Left ventricle myocardium inferior (tissue), 1 donor: Measurements from ENCODE around the gene CRELD2. TPM values are rescaled to one million over a fixed set of nuclear protein-coding genes. Genes with fewer than 3 reads are reported as not detected.
"Not testable (repeated sequence)": the region's sequence is repeated elsewhere in the genome, so short reads cannot be mapped to it uniquely, and the experiment has no call there.

ENCODE experiments used
- DNase-seq: peaks from one replicate; pipeline ENCODE4 v3.0.0-alpha.2; 2020
- H3K27ac ChIP-seq: fragments of 200-600 bp; replicated peaks from 2 replicates; pipeline ENCODE4 v1.8.0; 2021
- H3K27me3 ChIP-seq: fragments of 200-600 bp; 2 replicates; pipeline ENCODE4 v1.8.0; 2021; ENCODE audit warnings: low read depth
- H3K36me3 ChIP-seq: fragments of 200-600 bp; 2 replicates; pipeline ENCODE4 v1.8.0; 2021
- H3K4me1 ChIP-seq: fragments of 200-600 bp; 2 replicates; pipeline ENCODE4 v1.8.0; 2021
- H3K4me3 ChIP-seq: fragments of 200-600 bp; 2 replicates; pipeline ENCODE4 v1.8.0; 2021; ENCODE audit warnings: mild to moderate bottlenecking, moderate library complexity
- H3K9me3 ChIP-seq: fragments of 200-600 bp; replicated peaks from 2 replicates; pipeline ENCODE4 v1.8.0; 2021
- CTCF ChIP-seq: fragments of 200-600 bp; IDR thresholded peaks from 2 replicates; pipeline ENCODE4 v1.8.0; 2021; ENCODE audit warnings: antibody characterized with exemption, mild to moderate bottlenecking, borderline replicate concordance
- intact Hi-C: fragments of 100-400 bp; cut with micrococcal nuclease; formaldehyde crosslinking; loops from one replicate; pipeline ENCODE4 v1.11.0; 2022
- total RNA-seq: library from RNA; stranded (reverse); fragmentation: NEBNext Ultra II Directional; extraction: Animal tissue kit (Norgen Biotek cat#: 25700); gene quantifications from one replicate; pipeline ENCODE4 v1.2.1, GENCODE V29; 2021
- donor health status: DM: no; HTN: yes; CAD: no; lungs with severe emphysema.

The CRELD2 gene
- total RNA-seq, 1 donor from 2014 or later = 25.5 TPM

DNA sequence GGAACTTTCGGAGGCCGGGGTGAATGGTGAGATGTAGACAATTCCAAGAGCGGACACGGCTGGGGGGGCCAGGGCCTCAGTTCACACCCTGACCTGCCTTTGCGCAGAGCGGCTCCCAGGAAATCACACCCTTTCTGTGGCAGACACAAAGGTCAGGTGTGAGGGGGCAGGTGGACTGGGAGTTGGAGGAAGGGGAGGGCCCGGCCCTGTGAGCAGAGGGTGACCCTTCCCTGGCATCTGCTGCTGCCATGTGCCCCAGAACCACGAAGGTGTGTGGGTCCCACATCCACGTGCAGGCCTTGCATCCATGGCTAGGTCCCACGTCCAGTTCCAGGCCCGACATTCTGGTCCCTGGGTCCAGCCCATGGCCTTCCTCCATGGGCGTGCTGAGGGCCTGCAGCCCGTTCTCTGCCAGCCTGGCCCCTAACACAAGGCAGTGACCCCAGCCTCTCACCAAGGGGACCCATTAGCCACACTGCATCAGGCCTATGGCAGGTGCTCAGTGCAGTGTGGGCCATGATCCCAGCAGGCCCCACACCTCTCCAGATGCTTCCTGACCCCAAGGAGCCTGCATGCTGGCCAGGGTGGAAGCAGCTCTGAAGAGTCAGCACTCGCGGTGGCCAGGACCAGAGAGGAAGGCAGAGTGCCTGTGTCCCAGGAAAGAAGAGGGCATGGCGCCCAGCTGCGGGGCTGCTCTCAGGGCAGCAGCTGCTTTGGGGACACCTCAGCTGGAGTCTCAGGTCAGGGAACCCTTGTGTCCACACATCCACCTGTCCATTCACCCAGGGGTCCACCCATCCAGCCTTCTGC, 23.3 kb downstream of the CRELD2 start:
- Histone ChIP-seq H3K27ac (no peak overlapping the region), H3K9me3 (no peaks in the 10 kb centered on the region), H3K4me1 (peaks cover 31% of the 10 kb centered on the region), H3K36me3 (no peaks in the 10 kb centered on the region), H3K27me3 (no peaks in the 10 kb centered on the region), H3K4me3 (no peak overlapping the region)
- no peak for DNase-seq
- intact Hi-C loops = no loop called here
- no peak for TF ChIP-seq CTCF

- no peak overlapping the region for H3K4me3 ChIP-seq
- no peak for DNase-seq
- H3K27ac ChIP-seq = no peak overlapping the region
- no peaks in the 10 kb centered on the region for H3K36me3 ChIP-seq
- H3K27me3 ChIP-seq = no peaks in the 10 kb centered on the region
- intact Hi-C loops = no loop called here
- TF ChIP-seq CTCF = no peak
- no peaks in the 10 kb centered on the region for H3K9me3 ChIP-seq
- peaks cover 20% of the 10 kb centered on the region for H3K4me1 ChIP-seq
Observed at GRCh38 chr22:49942565-49943404, 24.4 kb downstream of the CRELD2 start.

DNA sequence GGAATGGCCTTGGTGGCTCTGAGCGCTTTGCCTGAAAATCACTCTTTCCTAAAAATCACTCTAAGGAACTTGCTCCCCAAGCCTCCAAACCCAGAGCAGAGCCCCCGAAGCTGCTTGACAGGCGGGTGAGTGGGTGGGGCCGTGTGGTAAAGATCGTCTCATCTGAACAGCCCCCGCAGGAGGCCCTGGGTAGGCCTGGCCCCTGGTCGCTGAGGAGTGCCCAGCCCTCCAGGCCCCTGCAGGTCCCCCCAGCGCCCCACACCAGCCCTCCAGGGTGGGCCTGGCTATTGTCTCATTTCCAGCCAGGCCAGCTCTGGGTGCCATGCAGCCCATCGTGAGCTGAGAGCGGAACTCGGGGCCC, 25.0 kb downstream of the CRELD2 start:
- Histone ChIP-seq H3K4me3 (no peak overlapping the region), H3K27ac (no peak overlapping the region), H3K36me3 (no peaks in the 10 kb centered on the region), H3K9me3 (no peaks in the 10 kb centered on the region), H3K4me1 (peaks cover 17% of the 10 kb centered on the region), H3K27me3 (no peaks in the 10 kb centered on the region)
- DNase-seq = no peak
- no peak for TF ChIP-seq CTCF
- intact Hi-C loops = no loop called here

DNA sequence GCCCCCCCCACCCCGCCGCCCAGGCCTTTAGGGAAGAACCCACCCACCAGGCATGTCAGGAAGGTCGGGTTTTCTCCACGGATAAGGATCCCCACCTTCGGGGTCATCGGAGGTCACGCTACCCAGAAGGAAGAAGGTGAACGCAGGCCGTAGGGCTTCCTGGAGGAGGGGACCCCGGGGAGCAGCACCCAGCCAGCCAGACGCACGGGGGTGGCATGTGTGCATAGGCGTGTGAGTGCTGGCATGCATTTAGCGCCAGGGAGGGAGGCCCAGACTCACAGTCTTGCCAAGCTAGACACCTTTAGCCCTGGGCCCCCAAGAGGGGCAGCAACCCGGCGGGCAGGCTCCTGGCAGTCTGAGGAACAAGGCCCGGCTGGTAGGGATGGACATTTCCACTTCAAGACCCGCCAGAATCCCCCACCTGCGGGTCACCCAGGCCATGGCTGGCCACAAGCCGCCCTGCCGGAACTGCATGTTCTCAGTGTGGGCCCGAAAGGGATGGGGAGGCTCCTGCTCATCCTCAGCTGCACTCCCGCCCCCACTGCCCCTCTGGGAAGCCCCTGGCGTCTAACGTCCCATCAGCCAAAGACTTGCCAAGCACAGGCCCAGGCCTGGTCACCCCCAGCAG, 25.5 kb downstream of the CRELD2 start:
- Histone ChIP-seq H3K4me1 (peaks cover 17% of the 10 kb centered on the region), H3K9me3 (no peaks in the 10 kb centered on the region), H3K36me3 (no peaks in the 10 kb centered on the region), H3K4me3 (no peak overlapping the region), H3K27ac (no peak overlapping the region), H3K27me3 (no peaks in the 10 kb centered on the region)
- DNase-seq = no peak
- no peak for TF ChIP-seq CTCF
- intact Hi-C loops = no loop called here

DNA sequence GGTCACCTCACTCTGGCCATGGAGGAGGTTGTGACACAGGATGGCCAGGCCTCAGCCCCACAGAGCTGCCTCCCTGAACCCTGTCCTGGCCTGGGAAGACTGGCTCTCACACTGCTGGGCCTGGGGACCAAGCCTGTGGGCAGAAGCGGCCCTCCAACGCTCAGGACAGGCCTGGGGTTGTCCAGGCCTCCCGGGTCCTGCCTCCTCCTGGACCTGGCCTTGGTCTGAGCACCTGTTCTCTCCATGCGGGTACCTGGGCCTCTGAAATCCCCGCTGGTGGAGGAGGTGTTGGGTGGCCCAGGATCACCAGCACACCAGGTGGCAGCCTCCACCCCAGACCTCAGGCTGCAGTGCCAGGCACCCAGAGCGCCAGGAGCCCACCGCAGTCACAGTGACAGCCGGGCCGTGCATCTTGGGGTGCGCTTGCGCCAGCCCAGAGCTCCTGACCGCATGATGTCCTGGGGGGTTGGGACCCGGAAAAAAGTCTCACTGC, 26.0 kb downstream of the CRELD2 start:
- Histone ChIP-seq H3K36me3 (no peaks in the 10 kb centered on the region), H3K27me3 (no peaks in the 10 kb centered on the region), H3K27ac (no peak overlapping the region), H3K4me1 (peaks cover 18% of the 10 kb centered on the region), H3K9me3 (no peaks in the 10 kb centered on the region), H3K4me3 (no peak overlapping the region)
- no peak for TF ChIP-seq CTCF
- DNase-seq = no peak
- intact Hi-C loops = no loop called here

DNA sequence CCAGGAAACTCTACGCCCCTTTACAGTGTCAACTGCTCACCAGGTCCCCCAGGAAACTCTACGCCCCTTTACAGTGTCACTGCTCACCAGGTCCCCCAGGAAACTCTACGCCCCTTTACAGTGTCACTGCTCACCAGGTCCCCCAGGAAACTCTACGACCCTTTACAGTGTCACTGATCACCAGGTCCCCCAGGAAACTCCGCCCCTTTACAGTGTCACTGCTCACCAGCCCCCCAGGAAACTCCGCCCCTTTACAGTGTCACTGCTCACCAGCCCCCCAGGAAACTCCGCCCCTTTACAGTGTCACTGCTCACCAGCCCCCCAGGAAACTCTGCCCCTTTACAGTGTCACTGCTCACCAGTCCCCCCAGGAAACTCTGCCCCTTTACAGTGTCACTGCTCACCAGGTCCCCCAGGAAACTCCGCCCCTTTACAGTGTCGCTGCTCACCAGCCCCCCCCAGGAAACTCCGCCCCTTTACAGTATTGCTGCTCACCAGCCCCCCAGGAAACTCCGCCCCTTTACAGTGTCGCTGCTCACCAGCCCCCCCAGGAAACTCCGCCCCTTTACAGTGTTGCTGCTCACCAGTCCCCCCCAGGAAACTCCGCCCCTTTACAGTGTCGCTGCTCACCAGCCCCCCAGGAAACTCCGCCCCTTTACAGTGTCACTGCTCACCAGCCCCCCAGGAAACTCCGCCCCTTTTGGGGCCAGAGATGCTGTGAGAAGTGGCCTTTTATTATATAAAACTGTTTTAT, 26.8 kb downstream of the CRELD2 start:
- H3K27ac ChIP-seq, DNase-seq, H3K4me3 ChIP-seq, H3K36me3 ChIP-seq, H3K9me3 ChIP-seq, H3K27me3 ChIP-seq, intact Hi-C loops: not testable (repeated sequence)
- peaks cover 18% of the 10 kb centered on the region for H3K4me1 ChIP-seq
